Measurements from ENCODE around the gene ZXDC. TPM values are rescaled to one million over a fixed set of nuclear protein-coding genes. Genes with fewer than 3 reads are reported as not detected.

Gene ZXDC
- total RNA-seq, 1 donor from 2014 or later = 38.4 TPM

- no peak for DNase-seq (ENCODE audit: low read depth)
- H3K27me3 ChIP-seq (ENCODE audit: control insufficient read depth, insufficient read depth, low read length) = no peaks in the 10 kb centered on the region
- H3K36me3 ChIP-seq (ENCODE audit: control insufficient read depth, insufficient read depth, low read length) = no peaks in the 10 kb centered on the region
- no peak overlapping the region for H3K4me3 ChIP-seq (ENCODE audit: low read depth, low read length)
- TF ChIP-seq, protein P1, sequence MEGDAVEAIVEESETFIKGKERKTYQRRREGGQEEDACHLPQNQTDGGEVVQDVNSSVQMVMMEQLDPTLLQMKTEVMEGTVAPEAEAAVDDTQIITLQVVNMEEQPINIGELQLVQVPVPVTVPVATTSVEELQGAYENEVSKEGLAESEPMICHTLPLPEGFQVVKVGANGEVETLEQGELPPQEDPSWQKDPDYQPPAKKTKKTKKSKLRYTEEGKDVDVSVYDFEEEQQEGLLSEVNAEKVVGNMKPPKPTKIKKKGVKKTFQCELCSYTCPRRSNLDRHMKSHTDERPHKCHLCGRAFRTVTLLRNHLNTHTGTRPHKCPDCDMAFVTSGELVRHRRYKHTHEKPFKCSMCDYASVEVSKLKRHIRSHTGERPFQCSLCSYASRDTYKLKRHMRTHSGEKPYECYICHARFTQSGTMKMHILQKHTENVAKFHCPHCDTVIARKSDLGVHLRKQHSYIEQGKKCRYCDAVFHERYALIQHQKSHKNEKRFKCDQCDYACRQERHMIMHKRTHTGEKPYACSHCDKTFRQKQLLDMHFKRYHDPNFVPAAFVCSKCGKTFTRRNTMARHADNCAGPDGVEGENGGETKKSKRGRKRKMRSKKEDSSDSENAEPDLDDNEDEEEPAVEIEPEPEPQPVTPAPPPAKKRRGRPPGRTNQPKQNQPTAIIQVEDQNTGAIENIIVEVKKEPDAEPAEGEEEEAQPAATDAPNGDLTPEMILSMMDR (IDR thresholded peaks at IDR 0.05; ENCODE audit: insufficient read depth, low read length, poor library complexity, severe bottlenecking) = no peak
Measured at GRCh38 chr3:126435456-126436315, 40.0 kb downstream of the ZXDC start.

DNA sequence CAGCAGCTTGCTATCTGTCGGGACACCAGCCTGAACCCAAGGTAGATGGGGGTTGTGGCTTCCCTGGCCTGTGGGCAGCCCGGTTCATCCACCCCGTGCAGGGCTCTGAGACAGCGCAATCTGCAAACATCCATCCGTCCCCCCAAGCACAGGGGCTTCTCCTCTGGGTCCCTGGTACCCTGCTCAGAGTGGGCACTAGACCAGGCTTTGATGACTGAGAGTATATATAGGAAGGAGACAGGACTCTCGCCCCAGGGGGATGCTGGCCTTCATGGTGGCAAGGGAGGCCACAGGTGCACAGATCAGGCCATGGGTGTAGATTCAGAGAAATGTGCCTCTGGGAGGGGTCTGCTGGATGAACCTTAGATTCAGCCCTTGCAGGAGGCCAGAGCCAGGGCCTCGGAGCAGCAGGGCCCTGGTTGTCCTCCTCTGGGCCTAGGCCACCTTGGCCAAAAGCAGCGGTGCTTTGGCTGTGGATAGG lies 40.7 kb downstream of the ZXDC start:
- no peaks in the 10 kb centered on the region for H3K27me3 ChIP-seq (ENCODE audit: control insufficient read depth, insufficient read depth, low read length)
- DNase-seq (ENCODE audit: low read depth) = no peak
- no peak overlapping the region for H3K4me3 ChIP-seq (ENCODE audit: low read depth, low read length)
- TF ChIP-seq, protein P1 (IDR thresholded peaks at IDR 0.05; ENCODE audit: insufficient read depth, low read length, poor library complexity, severe bottlenecking) = no peak
- H3K36me3 ChIP-seq (ENCODE audit: control insufficient read depth, insufficient read depth, low read length) = no peaks in the 10 kb centered on the region

GRCh38 chr3:126434264-126434590 lies 41.5 kb downstream of the ZXDC start:
- H3K4me3 ChIP-seq (ENCODE audit: low read depth, low read length) = no peak overlapping the region
- no peaks in the 10 kb centered on the region for H3K36me3 ChIP-seq (ENCODE audit: control insufficient read depth, insufficient read depth, low read length)
- H3K27me3 ChIP-seq (ENCODE audit: control insufficient read depth, insufficient read depth, low read length) = no peaks in the 10 kb centered on the region
- no peak for DNase-seq (ENCODE audit: low read depth)
- TF ChIP-seq, protein P1 (IDR thresholded peaks at IDR 0.05; ENCODE audit: insufficient read depth, low read length, poor library complexity, severe bottlenecking) = no peak

GRCh38 chr3:126433496-126434263 lies 42.0 kb downstream of the ZXDC start:
- H3K27me3 ChIP-seq (ENCODE audit: control insufficient read depth, insufficient read depth, low read length) = no peaks in the 10 kb centered on the region
- H3K4me3 ChIP-seq (ENCODE audit: low read depth, low read length) = no peak overlapping the region
- TF ChIP-seq, protein P1 (IDR thresholded peaks at IDR 0.05; ENCODE audit: insufficient read depth, low read length, poor library complexity, severe bottlenecking) = no peak
- no peak for DNase-seq (ENCODE audit: low read depth)
- no peaks in the 10 kb centered on the region for H3K36me3 ChIP-seq (ENCODE audit: control insufficient read depth, insufficient read depth, low read length)

DNA sequence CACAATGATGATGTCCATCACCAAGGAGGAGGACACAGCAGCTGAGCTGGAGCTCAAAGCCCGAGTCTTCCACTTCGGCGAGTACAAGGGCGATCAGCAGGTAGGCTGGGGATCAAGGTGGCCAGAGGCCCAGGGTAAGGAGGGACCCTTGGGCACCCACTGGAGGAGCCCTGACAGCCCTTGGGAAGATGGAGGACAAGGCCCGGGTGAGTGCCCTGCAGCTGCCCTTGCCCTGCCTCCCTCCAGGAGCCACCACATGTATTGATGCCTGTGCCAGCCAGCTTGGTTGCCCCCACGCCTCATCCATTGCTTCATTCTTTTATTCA lies 42.6 kb downstream of the ZXDC start:
- no peaks in the 10 kb centered on the region for H3K27me3 ChIP-seq (ENCODE audit: control insufficient read depth, insufficient read depth, low read length)
- no peak overlapping the region for H3K4me3 ChIP-seq (ENCODE audit: low read depth, low read length)
- TF ChIP-seq, protein P1 (IDR thresholded peaks at IDR 0.05; ENCODE audit: insufficient read depth, low read length, poor library complexity, severe bottlenecking) = no peak
- H3K36me3 ChIP-seq (ENCODE audit: control insufficient read depth, insufficient read depth, low read length) = no peaks in the 10 kb centered on the region
- no peak for DNase-seq (ENCODE audit: low read depth)
